ENCODE results near the gene TTYH2.
A peak's percentile ranks its signal among the peaks of the same experiment; 100 is the strongest.

Gene TTYH2

DNA sequence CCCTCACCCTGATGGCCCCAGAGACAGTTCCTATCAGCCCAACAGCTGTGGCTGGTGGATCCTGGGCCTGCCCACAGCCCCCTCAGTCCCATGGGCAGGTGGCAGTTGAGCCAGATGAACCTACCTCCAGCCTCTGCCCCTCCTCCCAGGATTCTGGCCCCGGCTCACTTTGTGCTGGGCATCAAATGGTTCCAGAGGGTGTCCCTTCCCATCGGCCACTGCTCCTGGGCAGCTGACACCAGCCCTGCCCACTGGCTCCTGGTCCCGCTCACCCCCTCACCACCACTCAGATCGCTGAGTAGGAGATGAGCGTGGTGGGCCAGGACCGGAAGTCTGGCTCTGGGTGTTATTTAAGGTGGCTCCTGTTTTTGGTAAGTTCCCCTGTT lies 2.0 kb downstream of the TTYH2 start:
- peak; percentile 60 for DNase-seq (ENCODE audit: low spot score)

DNA sequence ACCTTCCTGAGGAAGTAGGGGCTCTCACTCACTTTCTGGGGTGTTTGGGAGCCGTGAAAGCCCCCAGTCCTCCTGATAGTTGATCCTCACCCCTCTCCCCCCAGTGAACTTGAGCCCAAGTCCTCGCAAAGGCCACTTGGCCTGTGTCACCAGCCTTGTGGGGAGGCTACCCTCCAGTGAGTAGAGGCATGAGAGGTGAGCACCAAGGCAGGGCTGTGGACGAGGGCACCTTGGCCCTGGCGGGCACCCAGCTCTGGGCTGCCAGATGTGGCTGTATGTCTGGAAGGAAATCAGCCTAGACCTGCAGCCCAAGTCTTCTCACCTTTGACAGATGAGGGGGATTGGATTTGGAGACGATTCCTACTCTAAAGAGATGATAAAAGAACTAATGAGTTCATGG lies 3.1 kb downstream of the TTYH2 start:
- DNase-seq (ENCODE audit: low spot score) = no peak

DNA sequence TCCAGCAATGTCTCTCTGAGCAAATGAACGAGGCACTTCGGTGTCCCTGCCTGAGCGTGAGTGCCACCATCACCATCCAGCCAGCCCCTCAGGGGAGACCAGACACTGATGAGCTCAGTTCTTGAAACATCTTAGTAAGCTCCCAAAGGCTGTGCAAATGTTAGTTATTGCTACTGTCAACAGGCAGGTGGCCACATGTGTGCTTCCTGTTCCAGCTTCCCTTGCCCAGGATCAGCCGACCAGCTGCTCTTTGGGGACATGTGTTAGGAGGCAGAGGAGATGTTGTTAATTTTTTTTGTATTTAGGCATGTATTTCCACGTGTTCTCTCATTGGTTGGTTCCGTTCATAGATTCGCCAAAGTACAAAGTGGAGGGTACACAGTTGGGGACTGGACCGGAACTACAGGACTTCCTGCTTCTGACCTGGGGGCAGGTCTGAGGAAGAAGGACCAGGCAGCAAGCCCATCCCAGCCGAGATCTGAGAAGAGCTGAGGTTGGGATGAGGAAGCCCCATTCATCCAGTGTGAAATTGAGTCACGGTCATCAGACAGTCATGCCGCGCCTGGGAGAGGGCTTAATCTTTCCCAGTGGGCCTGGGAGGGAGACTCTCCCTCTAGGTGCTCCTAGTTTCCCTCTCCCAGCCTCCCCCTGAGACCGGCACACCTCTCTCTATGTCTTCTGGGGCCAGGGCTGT lies 3.8 kb downstream of the TTYH2 start:
- no peak for DNase-seq (ENCODE audit: low spot score)

DNA sequence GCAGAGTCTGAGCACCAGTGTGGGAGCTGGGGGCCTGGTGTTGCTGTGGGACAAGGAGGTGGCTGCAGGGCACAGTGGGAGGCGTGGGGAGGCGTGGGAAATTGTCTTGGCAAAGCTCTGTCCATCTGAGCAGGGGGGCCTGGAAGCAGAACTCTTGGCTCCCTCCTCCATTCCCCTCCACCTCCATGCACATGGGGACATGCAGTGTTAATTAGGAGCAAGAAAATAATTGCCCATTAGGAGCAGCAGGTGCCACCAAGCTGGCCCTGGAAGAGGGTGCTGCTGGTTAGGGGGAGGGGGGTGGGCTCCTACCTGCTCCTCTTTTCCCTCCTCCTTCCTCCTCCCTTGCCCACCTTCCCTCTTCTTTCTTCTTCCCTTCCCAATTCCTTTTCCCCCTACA lies 4.5 kb downstream of the TTYH2 start:
- no peak for DNase-seq (ENCODE audit: low spot score)

DNA sequence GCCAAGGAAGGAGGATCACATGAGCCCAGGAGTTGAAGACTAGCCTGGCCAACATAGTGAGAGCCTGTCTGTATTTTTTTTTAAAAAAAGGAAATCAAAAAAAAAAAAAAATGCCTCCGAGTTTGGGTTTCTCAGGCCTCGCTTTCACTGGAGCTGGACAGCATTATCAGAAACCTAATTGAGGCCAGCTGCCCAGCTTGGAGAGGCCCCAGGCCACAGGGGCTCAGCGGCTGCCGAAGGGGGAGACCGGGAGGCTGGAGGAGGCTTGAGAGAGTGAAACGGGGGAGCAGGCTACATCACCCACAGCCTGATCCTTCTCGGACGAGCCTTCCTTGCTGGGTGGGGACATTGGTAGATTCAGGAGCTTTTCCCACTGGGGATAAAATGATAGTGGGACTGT lies 5.1 kb downstream of the TTYH2 start:
- no peak for DNase-seq (ENCODE audit: low spot score)

DNA sequence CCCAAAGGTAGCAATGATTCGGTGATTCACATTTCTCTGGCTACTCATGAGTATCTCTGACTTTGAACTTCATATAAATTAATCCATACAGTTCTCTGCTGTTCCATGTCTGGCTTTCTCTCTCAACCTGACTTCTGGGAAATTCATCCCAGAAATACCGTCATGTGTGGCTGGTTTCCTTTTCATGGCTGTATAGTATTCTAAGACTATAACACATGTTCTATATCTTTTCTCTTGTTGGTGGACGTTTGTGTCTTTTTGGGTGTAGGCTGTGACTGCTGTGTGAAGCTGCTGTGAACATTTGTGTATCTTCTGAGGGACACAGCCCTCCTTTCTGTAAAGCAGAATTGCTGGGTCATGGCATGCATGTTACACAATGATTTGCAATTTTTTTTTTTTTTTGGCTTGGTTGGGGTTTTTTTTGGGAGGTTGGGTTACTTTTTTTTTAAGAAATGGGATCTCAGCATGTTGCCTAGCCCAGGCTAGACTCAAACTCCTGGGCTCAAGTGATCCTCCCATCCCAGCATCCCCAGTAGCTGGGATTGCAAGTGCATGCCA lies 6.3 kb downstream of the TTYH2 start:
- no peak for DNase-seq (ENCODE audit: low spot score)

DNA sequence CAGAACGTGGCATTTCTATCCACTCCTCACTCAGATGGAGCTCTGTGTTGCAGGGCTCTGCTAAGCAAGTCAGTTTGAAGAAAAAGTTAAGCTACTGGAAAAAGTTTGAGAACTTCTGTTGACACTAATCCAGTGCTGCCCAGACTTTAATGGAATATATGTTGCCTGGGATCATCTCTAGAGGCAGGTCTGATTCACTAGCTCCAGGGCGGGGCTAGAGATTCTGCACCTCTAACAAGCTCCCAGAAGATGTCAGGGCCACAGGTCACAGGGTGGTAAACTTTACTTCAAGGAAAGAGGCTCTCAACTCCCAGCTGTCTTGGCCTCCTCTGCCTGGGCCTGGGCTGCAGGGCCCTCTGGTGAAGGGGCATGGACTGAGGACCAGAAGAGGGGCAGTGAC lies 6.8 kb downstream of the TTYH2 start:
- DNase-seq (ENCODE audit: low spot score) = no peak

DNA sequence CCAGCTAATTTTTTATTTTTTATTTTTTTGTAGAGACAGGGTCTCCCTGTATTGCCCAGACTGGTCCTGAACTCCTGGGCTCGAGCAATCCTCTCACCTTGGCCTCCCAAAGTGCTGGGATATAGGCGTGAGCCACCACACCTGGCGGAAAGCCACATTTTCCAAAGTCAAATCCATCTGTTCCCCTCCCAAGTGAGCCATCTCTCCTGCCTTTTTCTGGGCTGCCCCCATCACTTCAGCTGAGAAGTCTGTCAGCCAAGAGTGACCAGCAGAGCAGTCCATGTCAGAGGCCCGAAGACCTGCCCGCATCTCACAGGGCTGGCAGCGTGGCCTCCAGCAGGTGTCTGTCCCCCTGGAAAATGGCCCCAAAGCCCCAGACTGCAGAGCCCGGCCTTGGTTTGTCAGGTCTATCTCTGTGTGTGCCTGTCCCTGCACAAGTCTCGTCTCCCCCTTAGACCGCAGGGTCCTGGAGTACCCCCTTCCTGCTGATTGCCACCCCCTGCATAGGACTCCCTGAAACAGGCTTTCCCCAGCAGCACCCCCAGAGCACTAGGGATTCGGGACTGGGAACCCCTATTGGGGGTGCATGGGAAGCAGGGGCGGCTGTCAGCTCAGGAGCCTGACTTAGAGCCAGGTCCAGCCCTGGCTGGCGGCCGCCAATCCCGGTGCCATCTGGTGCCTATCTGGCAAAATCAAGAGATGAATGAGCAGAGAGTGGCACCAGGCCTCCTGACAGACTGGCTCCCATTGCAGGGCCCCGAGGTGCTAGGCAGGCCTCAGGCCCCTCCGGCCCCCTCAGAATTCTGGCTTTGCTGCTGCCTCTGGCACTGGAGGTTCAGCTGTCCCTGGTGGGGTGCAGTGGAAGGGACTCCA lies 7.8 kb downstream of the TTYH2 start:
- DNase-seq (ENCODE audit: low spot score) = no peak

DNA sequence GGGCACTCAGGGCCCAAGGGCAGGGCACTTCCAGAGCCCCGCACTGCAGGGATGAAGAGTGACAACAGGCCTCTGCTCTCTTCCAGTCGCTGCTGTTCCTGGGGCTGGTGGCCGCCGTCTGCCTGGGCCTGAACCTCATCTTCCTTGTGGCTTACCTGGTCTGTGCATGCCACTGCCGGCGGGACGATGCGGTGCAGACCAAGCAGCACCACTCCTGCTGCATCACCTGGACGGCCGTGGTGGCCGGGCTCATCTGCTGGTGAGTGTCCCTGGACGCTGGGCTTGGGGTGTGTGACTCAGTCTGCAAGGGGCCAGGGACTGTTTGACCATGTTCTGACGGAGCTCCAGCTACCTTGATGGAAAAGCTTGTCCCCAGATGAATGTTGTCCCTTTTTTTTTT lies 9.0 kb downstream of the TTYH2 start:
- DNase-seq (ENCODE audit: low spot score) = no peak

DNA sequence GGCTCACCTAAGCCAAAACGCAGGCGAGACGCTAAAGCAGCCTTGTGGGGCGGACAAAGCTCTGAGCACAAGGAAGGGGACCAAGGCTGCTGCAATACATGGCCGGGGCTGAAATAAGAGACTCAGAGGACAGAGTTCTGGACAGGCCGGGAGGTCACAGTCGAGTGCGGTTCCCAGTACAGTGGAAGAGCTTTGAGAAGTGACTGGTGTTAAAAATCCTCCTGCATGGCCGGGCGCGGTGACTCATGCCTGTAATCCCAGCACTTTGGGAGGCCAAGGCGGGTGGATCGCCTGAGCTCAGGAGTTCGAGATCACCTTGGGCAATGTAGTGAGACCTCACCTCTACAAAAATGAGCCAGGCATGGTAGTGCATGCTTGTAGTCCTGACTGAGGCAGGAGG lies 10.5 kb downstream of the TTYH2 start:
- DNase-seq (ENCODE audit: low spot score) = no peak

DNA sequence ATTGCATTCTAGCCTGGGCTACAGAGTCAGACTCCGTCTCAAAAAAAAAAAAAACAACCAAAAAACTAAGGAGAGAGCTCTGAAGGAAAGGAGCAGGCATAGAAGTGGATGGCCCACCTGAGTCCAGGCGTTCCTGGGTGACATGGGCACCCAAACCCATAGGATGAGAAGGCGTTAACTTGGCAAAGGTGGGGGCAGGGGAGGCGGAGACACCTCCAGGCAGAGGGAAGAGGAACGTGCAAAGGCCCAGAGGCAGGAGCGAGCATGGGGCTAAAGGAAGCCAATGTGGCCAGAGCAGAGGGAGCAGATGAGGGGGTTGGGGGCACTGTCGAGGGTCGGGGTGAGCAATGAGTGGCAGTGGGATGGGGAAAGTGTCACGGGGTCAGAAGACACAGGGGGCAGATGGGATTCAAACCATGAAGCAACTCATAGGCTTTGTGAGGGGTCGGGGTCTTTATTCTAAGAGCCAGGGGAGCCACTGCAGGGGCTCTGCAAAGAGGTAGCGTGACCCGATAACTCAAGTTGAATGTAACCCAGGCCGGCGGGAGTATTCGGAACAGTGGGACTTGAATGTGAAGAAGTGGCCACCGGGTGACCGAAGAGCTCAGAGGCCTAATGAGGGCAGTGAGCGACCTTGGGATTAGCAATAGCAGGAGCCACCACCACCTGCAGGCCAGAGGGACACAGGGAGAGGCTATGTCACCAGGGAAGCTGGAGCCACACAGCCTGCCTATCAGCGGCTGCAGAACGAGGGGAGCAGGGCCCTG lies 11.8 kb downstream of the TTYH2 start:
- DNase-seq (ENCODE audit: low spot score) = no peak

DNA sequence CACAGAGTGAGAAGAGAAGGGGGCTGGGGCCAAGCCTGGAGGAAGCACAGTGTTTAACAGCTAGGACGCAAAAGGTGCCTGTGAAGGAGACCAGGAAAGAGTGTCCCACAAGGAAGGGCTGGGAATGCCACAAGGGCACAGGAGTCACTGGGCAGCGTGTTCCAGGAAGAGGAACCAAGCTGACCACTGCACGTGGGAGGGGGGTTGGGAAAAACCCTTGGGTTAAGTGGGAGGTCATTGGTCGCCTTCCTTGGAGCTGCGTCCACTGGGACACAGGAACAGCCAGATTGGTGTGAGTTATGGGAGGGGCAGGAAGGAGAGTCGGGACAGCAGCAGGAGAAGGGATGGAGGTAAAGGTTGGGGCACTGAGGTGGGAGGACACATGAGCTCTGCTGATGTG lies 12.9 kb downstream of the TTYH2 start:
- DNase-seq (ENCODE audit: low spot score) = no peak

DNA sequence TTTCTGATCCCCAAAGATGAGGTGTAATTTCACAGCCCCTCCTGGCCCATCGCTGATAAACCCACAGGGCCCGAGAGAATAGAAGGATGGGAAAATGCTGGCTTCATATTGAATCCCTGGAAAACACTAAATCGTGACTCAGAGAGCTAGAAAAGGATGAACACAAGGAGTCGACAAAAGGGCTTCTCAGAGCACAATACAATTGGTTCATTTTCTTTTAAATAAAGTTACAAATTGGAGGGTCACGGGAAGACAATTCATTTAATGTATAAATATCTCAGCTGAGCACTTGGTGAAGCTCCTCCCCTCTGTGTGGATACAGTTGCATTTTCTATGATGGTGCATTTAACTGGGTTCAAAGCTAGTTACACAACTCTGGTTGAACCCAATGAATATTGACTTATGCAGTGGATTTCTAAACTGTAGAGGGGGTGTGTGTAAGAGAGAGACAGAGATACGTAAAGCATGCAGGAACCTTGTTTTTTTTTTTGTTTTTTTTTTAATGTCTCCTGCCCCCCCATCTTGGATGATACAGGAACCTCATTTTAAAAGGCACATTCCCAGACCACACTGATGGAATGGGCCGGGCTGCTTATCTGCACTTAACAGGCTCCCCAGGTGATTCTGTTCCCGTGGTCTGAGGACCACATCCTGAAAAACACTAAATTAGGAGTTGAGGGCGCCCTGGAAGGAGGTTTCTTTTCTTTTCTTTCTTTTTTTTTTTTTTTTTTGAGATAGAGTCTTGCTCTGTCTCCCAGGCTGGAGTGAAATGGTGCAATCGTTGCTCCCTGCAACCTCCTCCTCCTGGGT lies 14.1 kb downstream of the TTYH2 start:
- DNase-seq (ENCODE audit: low spot score) = no peak

DNA sequence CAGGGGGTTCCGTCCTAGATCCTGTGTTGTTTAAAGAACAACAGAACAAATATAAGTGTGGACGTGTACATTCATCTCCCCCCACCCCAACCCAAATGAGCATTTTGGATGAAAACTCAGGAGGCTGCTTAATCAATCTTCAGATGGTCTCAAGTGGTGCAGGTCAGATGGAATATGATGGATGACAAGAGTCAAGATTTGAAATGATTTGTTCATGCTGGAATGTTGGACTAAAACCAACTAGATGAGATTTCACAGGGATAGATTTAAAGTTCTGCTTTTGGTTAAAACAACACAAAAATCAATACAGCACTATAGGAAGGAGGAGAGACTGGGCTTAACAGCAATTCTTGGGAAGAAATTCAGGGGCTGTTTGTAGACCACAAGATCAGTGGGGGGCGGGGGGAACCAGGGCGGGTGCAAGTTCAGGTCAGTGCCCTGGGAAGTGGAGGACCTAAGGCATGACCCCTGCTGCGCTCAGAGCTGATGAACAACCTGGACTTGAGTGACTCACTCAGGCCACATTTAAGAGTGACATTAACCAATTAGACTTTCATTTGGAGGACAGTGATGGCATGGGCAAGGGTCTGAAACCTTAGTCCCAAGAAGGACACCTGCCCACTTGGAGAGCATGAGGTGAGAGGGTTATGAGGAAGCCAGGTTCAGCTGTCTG lies 15.1 kb downstream of the TTYH2 start:
- no peak for DNase-seq (ENCODE audit: low spot score)

DNA sequence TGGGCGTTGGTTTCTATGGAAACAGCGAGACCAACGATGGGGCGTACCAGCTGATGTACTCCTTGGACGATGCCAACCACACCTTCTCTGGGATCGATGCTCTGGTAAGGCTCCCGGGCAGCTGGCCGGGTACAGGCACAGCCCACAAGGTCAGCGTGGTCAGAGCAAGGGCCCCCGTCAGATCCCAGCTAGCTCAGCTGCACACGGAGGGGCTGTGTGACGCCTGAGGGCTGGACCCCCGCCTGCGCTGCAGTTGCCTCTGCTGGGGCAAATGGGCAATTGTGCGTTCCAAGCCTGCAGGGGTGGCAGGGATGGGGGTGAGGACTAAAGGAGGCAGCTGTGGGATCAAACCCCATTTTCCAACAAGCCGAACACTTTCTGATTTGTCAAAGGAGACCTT lies 17.5 kb downstream of the TTYH2 start:
- DNase-seq (ENCODE audit: low spot score) = no peak

DNA sequence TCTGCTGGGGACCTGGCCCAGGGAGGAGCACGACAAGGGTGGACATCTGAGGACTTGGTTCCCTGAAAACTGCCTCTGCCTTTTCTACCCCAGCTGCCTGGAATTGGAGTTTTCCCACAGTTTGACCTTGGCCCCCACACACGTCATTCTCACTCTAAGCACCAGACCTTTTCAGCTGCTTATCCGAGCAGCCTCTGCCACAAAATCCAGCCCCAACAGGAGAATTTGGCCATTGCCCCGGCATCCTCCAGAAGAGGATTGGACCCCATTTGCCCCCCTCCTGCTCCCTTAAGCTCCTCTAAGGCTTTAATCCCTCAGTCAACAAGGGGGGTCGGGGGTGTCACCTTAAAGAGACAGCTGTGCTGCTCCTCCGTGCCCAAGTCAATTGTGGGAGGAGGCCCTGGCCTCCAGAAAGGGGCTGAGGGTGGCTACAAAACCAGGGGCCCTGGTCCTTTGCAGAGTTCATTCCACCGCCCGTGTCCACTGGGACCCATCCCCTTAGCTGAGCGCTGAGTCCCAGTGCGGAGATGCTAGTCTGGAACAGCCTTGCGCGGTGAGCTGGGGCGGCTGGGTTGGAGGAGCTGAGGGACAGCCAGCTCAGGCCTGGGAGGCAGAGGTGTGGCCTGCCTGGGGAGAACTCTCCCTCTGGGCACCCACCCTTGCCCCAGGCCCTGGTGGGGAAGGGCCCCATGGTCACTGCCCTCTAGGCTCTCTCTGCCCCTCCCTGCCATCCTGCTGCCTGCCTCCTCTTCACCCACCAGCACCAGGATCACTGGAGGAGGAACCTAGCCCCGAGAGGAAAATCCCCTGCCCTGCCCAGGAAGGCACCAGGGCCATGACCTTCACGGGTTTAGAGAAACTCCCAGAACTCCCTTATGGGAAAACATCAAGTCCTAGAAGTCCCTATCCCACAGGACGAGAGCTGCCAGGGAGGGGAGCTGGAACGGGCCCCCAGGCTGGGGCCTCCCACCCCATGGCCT lies 18.8 kb downstream of the TTYH2 start:
- DNase-seq (ENCODE audit: low spot score) = no peak

DNA sequence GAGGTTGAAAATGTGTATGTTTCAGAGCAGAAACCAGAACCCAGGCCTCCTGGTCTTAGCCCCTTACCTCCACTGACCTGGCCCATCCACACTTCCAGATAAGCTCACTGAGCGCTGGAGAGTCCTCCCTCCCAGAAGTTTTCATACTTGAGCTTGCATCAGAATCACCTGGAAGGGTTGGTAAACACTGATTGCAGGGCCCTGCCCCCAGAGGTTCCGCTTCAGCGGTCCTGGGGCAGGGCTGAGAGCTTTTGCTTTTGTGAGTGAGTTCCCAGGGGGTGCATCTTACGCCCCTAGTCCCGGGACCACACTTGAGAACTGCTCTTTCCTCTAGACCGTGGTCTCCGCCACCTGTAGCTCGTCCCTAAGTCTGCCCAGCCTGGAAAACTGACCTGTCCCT lies 20.6 kb downstream of the TTYH2 start:
- DNase-seq (ENCODE audit: low spot score) = no peak

DNA sequence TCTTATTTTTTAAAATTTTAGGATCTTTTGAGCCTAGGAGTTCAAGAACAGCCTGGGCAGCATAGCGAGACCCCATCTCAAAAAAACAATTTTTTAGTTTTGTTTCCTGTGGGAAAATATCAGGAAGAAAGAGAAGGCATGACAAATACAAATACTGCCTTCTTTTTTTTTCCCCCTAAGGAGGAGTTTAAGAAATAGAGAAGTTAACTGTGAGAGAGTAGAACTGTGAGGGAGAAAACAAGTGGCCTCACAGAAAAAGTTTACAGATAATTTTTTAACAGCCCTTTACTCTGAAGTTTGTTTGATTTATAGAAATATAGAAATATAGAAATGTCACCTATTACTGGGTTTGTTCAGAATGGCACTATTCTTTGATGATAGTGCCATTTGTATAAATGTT lies 21.1 kb downstream of the TTYH2 start:
- no peak for DNase-seq (ENCODE audit: low spot score)

DNA sequence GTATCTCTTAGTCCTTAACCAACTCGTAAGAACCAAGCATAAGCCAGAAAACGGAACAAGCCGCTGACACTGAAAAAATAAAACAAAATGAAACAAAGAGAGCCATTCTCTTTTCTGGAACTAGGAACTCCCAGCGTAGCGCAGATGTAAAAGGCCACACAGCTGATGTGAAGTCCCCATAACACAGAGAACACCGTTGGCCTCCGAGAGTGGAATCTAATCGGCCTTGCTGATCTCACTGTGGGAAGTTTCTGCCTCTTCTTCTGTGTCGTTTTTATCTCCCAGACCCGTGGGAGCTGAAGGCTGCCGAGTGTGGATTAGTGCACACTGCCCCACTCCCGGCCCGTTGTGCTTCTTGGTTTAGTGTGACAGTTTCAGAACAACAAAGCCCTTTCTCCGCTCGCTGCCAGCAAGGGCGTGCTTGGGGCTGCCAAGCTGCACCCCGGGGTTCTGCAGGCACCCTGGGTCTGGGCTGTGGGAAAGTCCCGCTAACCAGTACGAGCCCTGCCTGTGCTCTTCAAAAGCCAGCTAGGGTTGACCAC lies 21.7 kb downstream of the TTYH2 start:
- DNase-seq (ENCODE audit: low spot score) = peak; percentile 87

DNA sequence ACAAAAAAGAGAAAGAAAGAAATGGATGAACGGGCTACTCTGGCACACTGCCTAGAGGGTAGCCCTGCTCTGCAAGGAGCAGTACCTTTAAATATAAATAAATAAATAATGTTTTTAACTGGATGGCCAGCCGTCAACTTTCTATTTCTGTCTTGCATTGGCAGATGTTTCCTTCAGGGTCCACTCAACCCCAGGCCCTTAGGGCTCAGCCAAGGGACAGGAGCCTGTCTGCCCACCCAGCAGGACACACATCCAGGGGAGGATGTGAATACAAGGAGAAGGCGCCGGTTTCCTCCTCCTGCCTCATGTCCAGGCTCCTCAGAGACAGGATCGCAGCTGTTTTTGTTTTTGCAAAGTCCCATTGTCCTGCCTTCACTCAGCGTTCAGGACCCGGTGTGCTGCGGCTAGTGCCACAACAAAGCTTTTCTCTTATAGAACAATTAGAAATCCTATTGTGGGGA lies 22.6 kb downstream of the TTYH2 start:
- no peak for DNase-seq (ENCODE audit: low spot score)

All from putamen (tissue), 1 donor.